A549 (cell line): ENCODE measurements around the gene ATG4B. TPM values are rescaled to one million over a fixed set of nuclear protein-coding genes. Genes with fewer than 3 reads are reported as not detected.

Experiments
- ATAC-seq, 2 experiments: fragments of 200-7000 bp in 1 of 2; fragments of >200 bp in 1 of 2; cut with Nextera tagmentation in 1 of 2; cut with Tn5 transposase in 1 of 2; 3 replicates each; pipeline versions ENCODE4 v1.8.0 to v1.9.1; 2018 to 2020; ENCODE audit warnings: mild to moderate bottlenecking in 1 of 2, moderate library complexity in 1 of 2
- CTCF ChIA-PET: fragments of 300-600 bp; sonication (Branson Sonifier 250); formaldehyde crosslinking; extraction: SDS; loops from one replicate; lab custom pipeline; 2021; ENCODE audit warnings: antibody characterized with exemption, inconsistent platforms; lab: Yijun Ruan, JAX
- POLR2A ChIA-PET: fragments of 350-600 bp; formaldehyde crosslinking; extraction: SDS; loops from one replicate; lab custom pipeline; 2021; ENCODE audit warnings: antibody characterized with exemption, inconsistent platforms; lab: Yijun Ruan, JAX
- DNase-seq, 2 experiments: peaks; one replicate each; pipeline versions ENCODE4 v3.0.0 to v3.0.0-alpha.2; 2011 to 2016; ENCODE audit warnings: low read depth in 1 of 2, low spot score in 1 of 2
- FAIRE-seq: peaks from 2 replicates; lab custom pipeline; 2011; peaks lifted over from hg19 to GRCh38; lab: Jason Lieb, UNC
- H3K27ac ChIP-seq, 2 experiments: fragments of >200 bp; sonication (Bioruptor Twin); formaldehyde crosslinking; 3 replicates each; pipeline ENCODE4 v1.5.1; 2016 to 2017
- H3K4me1 ChIP-seq: fragments of >200 bp; sonication (Bioruptor Twin); formaldehyde crosslinking; 3 replicates; pipeline ENCODE4 v1.6.1; 2016
- H3K4me2 ChIP-seq: fragments of >200 bp; sonication (Bioruptor Twin); formaldehyde crosslinking; 3 replicates; pipeline ENCODE4 v1.6.1; 2016
- H3K4me3 ChIP-seq: fragments of >200 bp; sonication (Bioruptor Twin); formaldehyde crosslinking; 3 replicates; pipeline ENCODE4 v1.5.1; 2016
- H3K9me3 ChIP-seq: fragments of >200 bp; sonication (Bioruptor Twin); formaldehyde crosslinking; 3 replicates; pipeline ENCODE4 v1.6.1; 2016
- ATOH8 ChIP-seq: fragments of 250-450 bp; sonication (Bioruptor Pico); IDR thresholded peaks from 2 replicates; pipeline ENCODE4 v1.5.0; 2020; ENCODE audit warnings: low read depth, mild to moderate bottlenecking, moderate library complexity
- CBX8 ChIP-seq: fragments of 200-600 bp; sonication (generic); IDR thresholded peaks from 2 replicates; pipeline ENCODE4 v1.6.1; 2016
- CEBPB ChIP-seq, 2 experiments: fragments of >200 bp in 1 of 2; sonication (Bioruptor Twin) in 1 of 2; formaldehyde crosslinking in 1 of 2; IDR thresholded peaks; 2 replicates each; pipeline ENCODE4 v1.6.1; 2012 to 2016
- CHD2 ChIP-seq: fragments of 150-350 bp; IDR thresholded peaks from 2 replicates; pipeline ENCODE4 v1.6.1; 2014; ENCODE audit warnings: low read length; ENCODE audit not compliant: partially characterized antibody
- CTCF ChIP-seq: fragments of >200 bp; sonication (Bioruptor Twin); formaldehyde crosslinking; IDR thresholded peaks from 3 replicates; pipeline ENCODE4 v1.5.1; 2016
- ESRRA ChIP-seq: fragments of 150-350 bp; IDR thresholded peaks from 2 replicates; pipeline ENCODE4 v1.6.1; 2014; ENCODE audit warnings: mild to moderate bottlenecking, low read length, borderline replicate concordance
- FOSB ChIP-seq: fragments of 250-450 bp; sonication (Bioruptor Pico); IDR thresholded peaks from 2 replicates; pipeline ENCODE4 v1.5.0; 2020; ENCODE audit warnings: mild to moderate bottlenecking, moderate library complexity
- FOSL2 ChIP-seq, 2 experiments: fragments of 450-650 bp in 1 of 2; fragments of >200 bp in 1 of 2; sonication (Bioruptor Twin) in 1 of 2; formaldehyde crosslinking; IDR thresholded peaks; 2 replicates each; pipeline versions ENCODE4 v1.5.0 to v1.6.1; 2016 to 2020; ENCODE audit warnings: mild to moderate bottlenecking in 1 of 2, moderate library complexity in 1 of 2
- FOXS1 ChIP-seq: fragments of 250-450 bp; sonication (Bioruptor Pico); IDR thresholded peaks from 2 replicates; pipeline ENCODE4 v1.5.0; 2020; ENCODE audit warnings: mild to moderate bottlenecking, moderate library complexity
- GATA3 ChIP-seq: IDR thresholded peaks from 2 replicates; pipeline ENCODE4 v1.6.1; 2012; ENCODE audit warnings: borderline replicate concordance
- HDAC2 ChIP-seq: fragments of 200-600 bp; sonication (generic); IDR thresholded peaks from 2 replicates; pipeline ENCODE4 v1.6.1; 2016
- HES2 ChIP-seq: fragments of >200 bp; sonication (Bioruptor Twin); formaldehyde crosslinking; IDR thresholded peaks from 2 replicates; pipeline ENCODE4 v1.6.1; 2016
- HOXB5 ChIP-seq: fragments of 250-450 bp; sonication (Bioruptor Pico); IDR thresholded peaks from 2 replicates; pipeline ENCODE4 v1.5.0; 2020; ENCODE audit warnings: mild to moderate bottlenecking, moderate library complexity
- JUN ChIP-seq, 2 experiments: fragments of >200 bp; sonication (Bioruptor Twin); formaldehyde crosslinking; IDR thresholded peaks; 2 replicates in 1 of 2; 3 replicates in 1 of 2; pipeline ENCODE4 v1.6.1; 2016 to 2017
- KDM1A ChIP-seq: fragments of 200-600 bp; sonication (generic); IDR thresholded peaks from 2 replicates; pipeline ENCODE4 v1.6.1; 2016; ENCODE audit warnings: low read depth, mild to moderate bottlenecking
- MAZ ChIP-seq: fragments of 150-350 bp; IDR thresholded peaks from 2 replicates; pipeline ENCODE4 v1.6.1; 2014; ENCODE audit warnings: antibody characterized with exemption, low read depth, low read length, borderline replicate concordance
- MYC ChIP-seq: IDR thresholded peaks from 2 replicates; pipeline ENCODE4 v1.6.1; 2012; ENCODE audit warnings: mild to moderate bottlenecking, inconsistent platforms, low read length, improper control_type of control experiment, borderline replicate concordance
- RAD21 ChIP-seq, 2 experiments: fragments of >200 bp in 1 of 2; sonication (Bioruptor Twin) in 1 of 2; formaldehyde crosslinking in 1 of 2; IDR thresholded peaks in 1 of 2; conservative IDR thresholded peaks in 1 of 2; 2 replicates in 1 of 2; 3 replicates in 1 of 2; pipeline ENCODE4 v1.6.1; 2012 to 2018; ENCODE audit warnings: inconsistent platforms in 1 of 2
- RARB ChIP-seq: fragments of 250-450 bp; sonication (Bioruptor Pico); IDR thresholded peaks from 2 replicates; pipeline ENCODE4 v1.8.0; 2021; ENCODE audit warnings: mild to moderate bottlenecking, moderate library complexity
- RFX5 ChIP-seq: fragments of 450-650 bp; IDR thresholded peaks from 2 replicates; pipeline ENCODE4 v1.7.1; 2014; ENCODE audit warnings: antibody characterized with exemption, mild to moderate bottlenecking, moderate library complexity
- RNF2 ChIP-seq: fragments of 200-600 bp; sonication (generic); IDR thresholded peaks from 2 replicates; pipeline ENCODE4 v1.6.1; 2016; ENCODE audit warnings: low read depth, mild to moderate bottlenecking, antibody characterized with exemption, moderate library complexity, borderline replicate concordance
- SMC3 ChIP-seq: fragments of >200 bp; sonication (Bioruptor Twin); formaldehyde crosslinking; IDR thresholded peaks from 3 replicates; pipeline ENCODE4 v1.6.1; 2018; ENCODE audit warnings: inconsistent platforms
- SREBF2 ChIP-seq: fragments of 450-650 bp; IDR thresholded peaks from 2 replicates; pipeline ENCODE4 v1.6.1; 2014; ENCODE audit warnings: mild to moderate bottlenecking, moderate library complexity
- TP53 ChIP-seq: fragments of 250-450 bp; sonication (Bioruptor Pico); IDR thresholded peaks from 2 replicates; pipeline ENCODE4 v1.5.0; 2021; ENCODE audit warnings: mild to moderate bottlenecking, moderate library complexity
- ZC3H11A ChIP-seq: fragments of 450-650 bp; IDR thresholded peaks from 2 replicates; pipeline ENCODE4 v1.6.1; 2014; ENCODE audit warnings: antibody characterized with exemption, mild to moderate bottlenecking
- WGBS: methylation state at CpG from one replicate; pipeline ENCODE4 v1.1.6; 2017; ENCODE audit errors: missing lambda C conversion rate; 5-methylcytosine and 5-hydroxymethylcytosine counted together
- polyA plus RNA-seq, 4 experiments: library from polyadenylated mRNA; depleted of rRNA in 3 of 4; stranded (reverse); fragments of >200 nt; fragmentation: RNase III in 1 of 4; extraction: RNeasy Plus Mini Kit Qiagen cat#74134 plus additional on column Dnase treatment in 1 of 4; gene quantifications; 2 replicates in 3 of 4; 3 replicates in 1 of 4; pipeline ENCODE4 v1.2.3, GENCODE V29; 2011 to 2017
- TF ChIP-seq, protein P1 (sequence below): fragments of 450-650 bp; IDR thresholded peaks from 2 replicates; pipeline ENCODE4 v1.6.1; 2014; ENCODE audit warnings: antibody characterized with exemption

Gene ATG4B
- polyA plus RNA-seq, 2 of the 4 experiments (the other 2 are of a cell fraction): 70.3 to 75.2 TPM

GRCh38 chr2:241637795-241638660 is 535 bp downstream of the ATG4B start:
- DNase-seq (peak in 1 of 2 experiments; percentile 23), ATAC-seq (peak in 1 of 2 experiments; percentile 12; a peak in 2 of 6 replicates)
- H3K4me3 ChIP-seq: peak overlapping the region; percentile 88
- peaks cover 21% of the 10 kb centered on the region for H3K4me1 ChIP-seq
- no peaks in the 10 kb centered on the region for H3K9me3 ChIP-seq
- TF ChIP-seq HOXB5 (CRISPR knock-in tag) (no peak), ZC3H11A (no peak), JUN (IDR thresholded peaks at IDR 0.05) (peak in 1 of 2 experiments; percentile 37; a peak in 1 of 5 replicates), TP53 (CRISPR knock-in tag) (no peak), ATOH8 (no peak), HDAC2 (no peak), SMC3 (no peak), FOXS1 (no peak)
- TF ChIP-seq, protein P1, sequence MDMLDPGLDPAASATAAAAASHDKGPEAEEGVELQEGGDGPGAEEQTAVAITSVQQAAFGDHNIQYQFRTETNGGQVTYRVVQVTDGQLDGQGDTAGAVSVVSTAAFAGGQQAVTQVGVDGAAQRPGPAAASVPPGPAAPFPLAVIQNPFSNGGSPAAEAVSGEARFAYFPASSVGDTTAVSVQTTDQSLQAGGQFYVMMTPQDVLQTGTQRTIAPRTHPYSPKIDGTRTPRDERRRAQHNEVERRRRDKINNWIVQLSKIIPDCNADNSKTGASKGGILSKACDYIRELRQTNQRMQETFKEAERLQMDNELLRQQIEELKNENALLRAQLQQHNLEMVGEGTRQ: no peak
- TF ChIP-seq, all 56 proteins: peak for 1
- 4% methylated on average over 22 of the region's 67 CpGs for WGBS
- FAIRE-seq: no peak
- ChIA-PET CTCF (interaction anchor here (0.8 to 1.2 kb wide), 6 partner anchors 20 to 787 kb away, joined by 3 to 6 read pairs (median 4); no protein-coding TSS in a partner anchor), POLR2A (interaction anchor here (0.7 to 1.0 kb wide), 2 partner anchors 13 to 79 kb away, joined by 3 read pairs; partner anchors contain the start of gene BOK)
- Histone ChIP-seq H3K27ac (peak overlapping the region; percentile 96 to 100), H3K4me2 (peak overlapping the region; percentile 96)

DNA sequence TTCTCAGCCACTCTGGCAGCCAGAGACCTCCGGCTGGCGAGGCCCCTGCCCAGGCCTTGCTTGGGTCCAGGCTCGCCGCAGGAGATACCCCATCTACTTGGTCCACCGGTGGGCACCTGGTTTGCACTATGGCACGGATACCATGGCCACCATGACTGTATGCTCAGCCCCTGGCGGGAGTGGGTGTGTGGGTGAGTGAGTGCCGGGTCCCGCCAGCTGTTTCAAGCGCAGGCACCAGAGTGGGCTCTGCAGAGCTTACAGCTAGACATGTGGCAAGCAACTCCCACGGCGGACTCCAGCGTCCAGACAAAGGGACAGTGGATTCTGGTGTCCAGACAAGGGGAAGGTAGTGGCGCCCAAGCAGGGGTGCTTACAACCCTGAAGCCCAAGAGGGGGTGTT is 1.4 kb downstream of the ATG4B start:
- ATAC-seq (no peak), FAIRE-seq (no peak)
- Histone ChIP-seq H3K4me2 (peak overlapping the region; percentile 96), H3K4me1 (peaks cover 21% of the 10 kb centered on the region), H3K9me3 (no peaks in the 10 kb centered on the region), H3K27ac (no peak overlapping the region)
- CTCF ChIA-PET: interaction anchor here (0.8 to 1.2 kb wide), 4 partner anchors 19 to 239 kb away, joined by 3 to 6 read pairs (median 4); no protein-coding TSS in a partner anchor
- POLR2A ChIA-PET: no interaction called here
- TF ChIP-seq KDM1A: no peak
- TF ChIP-seq JUN (IDR thresholded peaks at IDR 0.05): no peak
- TF ChIP-seq HES2: no peak
- TF ChIP-seq RNF2: no peak
- no peak for TF ChIP-seq ESRRA
- no peak for TF ChIP-seq CHD2
- TF ChIP-seq CTCF: no peak
- no peak for TF ChIP-seq GATA3
- TF ChIP-seq RFX5: no peak
- no peak for TF ChIP-seq FOSB
- no peak for TF ChIP-seq SREBF2
- TF ChIP-seq MAZ: no peak
- TF ChIP-seq FOSL2 (IDR thresholded peaks at IDR 0.05): no peak
- TF ChIP-seq FOSL2 (CRISPR knock-in tag; IDR thresholded peaks at IDR 0.05): no peak
- no peak for TF ChIP-seq RARB
- TF ChIP-seq CBX8: no peak
- TF ChIP-seq CEBPB (IDR thresholded peaks at IDR 0.05): no peak
- no peak for TF ChIP-seq RAD21 (conservative IDR thresholded peaks at IDR 0.05 in 1 of 2, IDR thresholded peaks at IDR 0.05 in 1 of 2)
- no peak for TF ChIP-seq MYC
- TF ChIP-seq, all 56 proteins: peak for 0
- 98% methylated on average over 10 of the region's 14 CpGs for WGBS
- no peak for DNase-seq
- peak overlapping the region; percentile 88; the same call in 2 of the 3 replicates for H3K4me3 ChIP-seq
